NCI-H1417 treated with DMSO at 0.1 percent for 48 hours (cell line): ENCODE results near the gene HAGH.

Source experiments
- DNase-seq: peaks from one replicate; lab custom pipeline; 2025; lab: John Stamatoyannopoulos, UW

Gene HAGH

DNA sequence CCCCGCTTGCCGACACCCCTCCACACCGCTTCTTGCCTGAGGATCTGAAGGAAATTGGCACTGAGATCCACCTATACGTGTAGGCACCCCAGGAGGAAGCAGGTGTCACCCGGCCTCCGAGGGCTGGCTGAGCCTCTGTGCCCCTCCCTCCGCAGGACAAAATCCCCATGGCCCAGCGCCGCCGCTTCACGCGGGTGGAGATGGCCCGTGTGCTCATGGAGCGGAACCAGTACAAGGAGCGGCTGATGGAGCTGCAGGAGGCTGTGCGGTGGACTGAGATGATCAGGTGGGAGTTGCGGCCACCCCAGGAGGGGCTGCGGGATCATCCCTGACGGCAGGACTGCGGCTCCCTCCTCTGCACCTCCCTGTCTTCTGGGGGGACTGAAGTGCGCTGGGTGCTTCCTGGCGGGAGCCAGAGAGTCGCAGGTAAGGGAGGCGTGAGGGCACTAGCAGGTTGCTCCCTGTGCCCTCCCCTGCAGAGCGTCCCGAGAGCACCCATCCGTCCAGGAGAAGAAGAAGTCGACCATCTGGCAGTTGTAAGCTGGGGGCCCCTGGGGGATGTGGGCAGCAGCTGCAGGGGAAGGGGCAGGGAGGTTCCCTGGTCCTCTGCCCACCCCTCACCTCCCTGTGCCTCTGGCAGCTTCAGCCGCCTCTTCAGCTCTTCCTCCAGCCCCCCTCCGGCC, 64.3 kb downstream of the HAGH start:
- DNase-seq: no peak

- DNase-seq: no peak
These were observed 64.9 kb downstream of the HAGH start for GRCh38 chr16:1761751-1762150.

- DNase-seq: no peak
These were observed 65.7 kb downstream of the HAGH start for GRCh38 chr16:1760911-1761310.

- DNase-seq: no peak
These were observed 67.1 kb downstream of the HAGH start for GRCh38 chr16:1759511-1759910.

DNA sequence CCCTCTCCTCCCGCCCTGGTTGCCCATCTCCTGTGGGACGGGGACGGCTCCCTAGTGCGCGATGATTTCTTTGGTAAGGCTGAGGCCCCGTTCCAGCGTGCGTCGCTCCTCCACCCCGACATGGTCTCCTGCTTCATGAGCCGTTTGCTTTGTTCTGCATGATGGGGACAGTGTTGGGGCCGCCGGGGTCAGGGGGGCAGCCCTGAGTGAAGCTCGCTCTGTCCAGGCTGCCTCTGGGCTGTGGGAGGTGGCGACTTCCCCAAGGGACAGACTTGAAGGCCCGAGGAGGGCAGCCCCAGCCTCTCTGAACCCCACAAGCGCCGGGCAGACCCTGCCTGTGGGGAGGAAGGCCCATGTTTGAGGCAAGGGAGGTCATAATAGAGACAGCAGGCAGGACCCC, 67.7 kb downstream of the HAGH start:
- no peak for DNase-seq

- no peak for DNase-seq
These were observed 68.7 kb downstream of the HAGH start for GRCh38 chr16:1757714-1758461.
